ENCODE measurements around the gene NMT2. TPM values are rescaled to one million over a fixed set of nuclear protein-coding genes. Genes with fewer than 3 reads are reported as not detected.

Gene NMT2
- total RNA-seq, 1 experiment from 2014 or later, result 11.8 TPM

- no peak overlapping the region for H4K8ac ChIP-seq (replicated peaks; ENCODE audit: insufficient read length, low read depth, low read length)
- no peak overlapping the region for H4K91ac ChIP-seq (ENCODE audit: insufficient read length, low read depth, low read length)
- H3T11ph ChIP-seq (ENCODE audit: low read length), result no peak overlapping the region
- Mint-ChIP-seq H3K27me3 (ENCODE audit: low read depth) (no peaks in the 10 kb centered on the region), H3K27ac (peak overlapping the region in 2 of 3 experiments; percentile 11 to 13; a peak in 2 of 7 replicates), H3K36me3 (ENCODE audit: insufficient read depth in 1 of 3, low read depth in 3 of 3) (peaks cover 16 to 35% (median 27%) of the 10 kb centered on the region in 3 experiments), H3K9me3 (no peaks in the 10 kb centered on the region), H3K4me1 (no peaks in the 10 kb centered on the region), H3K4me3 (no peak overlapping the region)
- no peak overlapping the region for H2BK5ac ChIP-seq (ENCODE audit: insufficient read length, low read length)
- no peak overlapping the region for H3K4ac ChIP-seq (ENCODE audit: low read depth, low read length)
- H2BK15ac ChIP-seq (ENCODE audit: low read depth, low read length), result no peak overlapping the region
- no peak for TF ChIP-seq CTCF (conservative IDR thresholded peaks at IDR 0.05)
- H3K56ac ChIP-seq (ENCODE audit: insufficient read length, low read depth, low read length), result no peak overlapping the region
- H2AFZ ChIP-seq (ENCODE audit: low read length), result no peak overlapping the region
- H3K23ac ChIP-seq (ENCODE audit: insufficient read length, low read depth, low read length), result no peak overlapping the region
- no peaks in the 10 kb centered on the region for H3K9me3 ChIP-seq (ENCODE audit: control insufficient read depth, low read depth, low read length)
- H3K79me2 ChIP-seq (ENCODE audit: insufficient read depth, low read length), result no peaks in the 10 kb centered on the region
- no peaks in the 10 kb centered on the region for H3K79me1 ChIP-seq (ENCODE audit: insufficient read depth, low read depth, low read length, poor library complexity, severe bottlenecking)
- no peak overlapping the region for H4K5ac ChIP-seq (ENCODE audit: insufficient read length, low read depth, low read length)
- no peak for DNase-seq
- no peaks in the 10 kb centered on the region for H3K27me3 ChIP-seq (ENCODE audit: insufficient read depth, low read length)
- no CpG with 5 or more reads among the region's 9 CpGs for WGBS (ENCODE audit: extremely low coverage, insufficient read length, low lambda C conversion rate)
- H2BK120ac ChIP-seq (ENCODE audit: low read depth, low read length, poor library complexity, severe bottlenecking), result no peak overlapping the region
- no peaks in the 10 kb centered on the region for H3K23me2 ChIP-seq (ENCODE audit: insufficient read length, low read depth, low read length, poor library complexity, severe bottlenecking)
- no peak overlapping the region for H3K9ac ChIP-seq (ENCODE audit: extremely low read depth, insufficient read length, low read length)
- no peak overlapping the region for H2AK5ac ChIP-seq (ENCODE audit: insufficient read length, low read length)
- H2BK12ac ChIP-seq (ENCODE audit: insufficient read length, low read depth, low read length), result no peak overlapping the region
- H4K20me1 ChIP-seq (ENCODE audit: control insufficient read depth, insufficient read depth, insufficient read length), result no peaks in the 10 kb centered on the region
- H2BK20ac ChIP-seq (ENCODE audit: low read depth, low read length, poor library complexity, severe bottlenecking), result no peak overlapping the region
- H3K4me2 ChIP-seq (ENCODE audit: insufficient read depth, insufficient read length, low read length), result no peak overlapping the region
- H3K14ac ChIP-seq (ENCODE audit: insufficient read depth, low read length), result no peak overlapping the region
- H3K27ac ChIP-seq (ENCODE audit: insufficient read length, low read depth, low read length), result no peak overlapping the region
- no peak overlapping the region for H3K18ac ChIP-seq (ENCODE audit: insufficient read length, low read depth, low read length)
- H3K4me1 ChIP-seq (ENCODE audit: insufficient read depth, low read length), result no peaks in the 10 kb centered on the region
Observed at GRCh38 chr10:15124190-15124589, 44.3 kb downstream of the NMT2 start.
